Measurements from ENCODE around the gene ADORA2A. TPM values are rescaled to one million over a fixed set of nuclear protein-coding genes. Genes with fewer than 3 reads are reported as not detected.

Gene ADORA2A
- total and polyA plus RNA-seq, 2 of the 8 experiments (the other 6 are each of a cell fraction or from before 2014, with no cell fraction given): 7.1 to 20.3 TPM

- POLR2A ChIA-PET (ENCODE audit: partially characterized antibody): no interaction called here
- TF ChIP-seq EGR1 (IDR thresholded peaks at IDR 0.05; ENCODE audit: borderline replicate concordance, low read depth, low read length) (no peak), NRF1 (IDR thresholded peaks at IDR 0.05; ENCODE audit: low read depth, low read length) (no peak), TAF7 (optimal IDR thresholded peaks at IDR 0.05; ENCODE audit: borderline replicate concordance, low read depth, low read length) (no peak), MAX (IDR thresholded peaks at IDR 0.05) (no peak), SIX5 (IDR thresholded peaks at IDR 0.05; ENCODE audit: low read depth, low read length) (no peak), SP4 (IDR thresholded peaks at IDR 0.05; ENCODE audit: low read length) (no peak), PHF8 (conservative IDR thresholded peaks at IDR 0.05; ENCODE audit: low read depth, low read length) (no peak), FOSL1 (IDR thresholded peaks at IDR 0.05; ENCODE audit: insufficient read depth, low read depth, low read length) (no peak), USF2 (IDR thresholded peaks at IDR 0.05; ENCODE audit: low read length) (no peak), CBX5 (IDR thresholded peaks at IDR 0.05; ENCODE audit: low read depth, low read length) (no peak), RBBP5 (IDR thresholded peaks at IDR 0.05; ENCODE audit: borderline replicate concordance, low read depth, low read length) (no peak), HDAC2 (IDR thresholded peaks at IDR 0.05; ENCODE audit: borderline replicate concordance in 1 of 2, low read depth in 2 of 2, low read length in 2 of 2) (no peak), SAP30 (IDR thresholded peaks at IDR 0.05; ENCODE audit: insufficient read depth, insufficient replicate concordance, low read length) (no peak)
These were observed 44.3 kb upstream of the ADORA2A start for GRCh38 chr22:24383061-24383460.

More at GRCh38 chr22:24383061-24383460, 44.3 kb upstream of the ADORA2A start:
- DNase-seq (ENCODE audit: low read depth in 1 of 2, low spot score in 2 of 2): no peak
- Histone ChIP-seq H3K4me1 (replicated peaks in 1 of 4; ENCODE audit: control insufficient read depth in 3 of 4, insufficient read depth in 4 of 4, low read length in 3 of 4) (no peaks in the 10 kb centered on the region), H4K20me1 (replicated peaks in 1 of 2; ENCODE audit: control insufficient read depth in 1 of 2, insufficient read depth in 2 of 2, low read length in 2 of 2) (no peaks in the 10 kb centered on the region), H3K9me3 (ENCODE audit: insufficient read depth in 2 of 2, low read depth in 1 of 2, low read length in 1 of 2) (no peaks in the 10 kb centered on the region), H3K79me1 (ENCODE audit: low read depth, low read length) (no peaks in the 10 kb centered on the region), H4K8ac (ENCODE audit: extremely low read depth, insufficient read depth, low read length) (no peak overlapping the region), H2AFZ (ENCODE audit: low read length) (no peak overlapping the region), H3K4me3 (ENCODE audit: extremely low read depth in 1 of 4, insufficient read depth in 2 of 4, low read depth in 3 of 4, low read length in 4 of 4) (no peak overlapping the region), H4K5ac (ENCODE audit: insufficient read length, low read depth, low read length) (no peak overlapping the region), H3K79me2 (ENCODE audit: control insufficient read depth in 1 of 2, insufficient read depth in 2 of 2, low read length in 2 of 2) (no peaks in the 10 kb centered on the region), H4K91ac (replicated peaks; ENCODE audit: insufficient read length, low read length) (no peak overlapping the region), H2AK5ac (ENCODE audit: low read depth, low read length) (no peak overlapping the region), H3K27ac (ENCODE audit: low read depth, low read length) (no peak overlapping the region), H3K14ac (ENCODE audit: insufficient read length) (no peak overlapping the region), H2BK5ac (ENCODE audit: low read depth, low read length) (no peak overlapping the region), H3K36me3 (ENCODE audit: control insufficient read depth in 2 of 4, insufficient read depth in 4 of 4, low read length in 3 of 4) (peaks cover 0 to 6% (median 4%) of the 10 kb centered on the region in 4 experiments; a peak in 5 of 8 replicates), H3K23me2 (ENCODE audit: low read depth, low read length) (no peaks in the 10 kb centered on the region), H3K4ac (replicated peaks; ENCODE audit: insufficient read length, low read depth, low read length) (no peak overlapping the region), H3K4me2 (ENCODE audit: insufficient read depth in 1 of 2, low read depth in 2 of 2, low read length in 2 of 2) (no peak overlapping the region), H3K56ac (replicated peaks; ENCODE audit: insufficient read length, low read depth, low read length) (no peak overlapping the region), H2BK15ac (ENCODE audit: low read length) (no peak overlapping the region), H2BK20ac (ENCODE audit: low read length) (no peak overlapping the region), H2BK120ac (replicated peaks; ENCODE audit: low read depth, low read length) (no peak overlapping the region), H3K9ac (replicated peaks in 1 of 4; ENCODE audit: extremely low read depth in 1 of 4, low read depth in 3 of 4, low read length in 3 of 4) (no peak overlapping the region), H3K23ac (ENCODE audit: insufficient read length) (no peak overlapping the region), H3K27me3 (replicated peaks in 1 of 4; ENCODE audit: control insufficient read depth in 3 of 4, extremely low read depth in 1 of 4, insufficient read depth in 3 of 4, low read length in 3 of 4) (no peaks in the 10 kb centered on the region), H2BK12ac (ENCODE audit: low read depth, low read length) (no peak overlapping the region), H3K18ac (ENCODE audit: extremely low read depth, low read length) (no peak overlapping the region)
- FAIRE-seq: no peak
- WGBS, 2 experiments (ENCODE audit: extremely low coverage in 1 of 2, insufficient coverage in 1 of 2, insufficient read length in 1 of 2, insufficient replicate concordance in 2 of 2, low coverage in 1 of 2, low lambda C conversion rate in 2 of 2, missing lambda C conversion rate in 1 of 2): 92% methylated on average over 2 of the region's 2 CpGs; no CpG with 5 or more reads in 1 of the 2 experiments
- CTCF ChIA-PET (ENCODE audit: partially characterized antibody): interaction anchor here (0.7 kb wide), 1 partner anchor 1205 kb away, joined by 3 read pairs; no protein-coding TSS in a partner anchor
